Neural cell (in vitro differentiated cells): Measurements from ENCODE around the gene PRKCQ. TPM values are rescaled to one million over a fixed set of nuclear protein-coding genes. Genes with fewer than 3 reads are reported as not detected.

Experiments
- H2AFZ ChIP-seq: fragments of 200-600, 300-800 bp; sonication (generic), shearing (Covaris generic); 2 replicates; pipeline ENCODE4 v1.6.0; 2014; ENCODE audit warnings: low read depth, mild to moderate bottlenecking, antibody characterized with exemption, low read length, moderate library complexity
- H3F3A ChIP-seq: fragments of 200-600 bp; shearing (Covaris generic); 2 replicates; pipeline ENCODE4 v1.6.1; 2016; ENCODE audit warnings: mild to moderate bottlenecking, moderate library complexity, mixed read lengths, antibody characterized with exemption, low read length; ENCODE audit not compliant: insufficient read depth, poor library complexity, severe bottlenecking
- H3K27ac ChIP-seq: fragments of 200-600, 300-800 bp; sonication (generic), shearing (Covaris generic); 2 replicates; pipeline ENCODE4 v1.5.1; 2014; ENCODE audit warnings: mild to moderate bottlenecking, low read length, moderate library complexity
- H3K27me3 ChIP-seq: fragments of 300-800, 200-600 bp; sonication (generic), shearing (Covaris generic); 2 replicates; pipeline ENCODE4 v1.6.0; 2014; ENCODE audit warnings: mild to moderate bottlenecking, low read depth, low read length, moderate library complexity; ENCODE audit not compliant: insufficient read depth
- H3K36me3 ChIP-seq: fragments of 300-800, 200-600 bp; sonication (generic), shearing (Covaris generic); 2 replicates; pipeline ENCODE4 v1.5.1; 2014; ENCODE audit warnings: mild to moderate bottlenecking, antibody characterized with exemption, low read length, moderate library complexity; ENCODE audit not compliant: insufficient read depth
- H3K4me2 ChIP-seq: fragments of 300-800, 200-600 bp; sonication (generic), shearing (Covaris generic); 2 replicates; pipeline ENCODE4 v1.6.0; 2014; ENCODE audit warnings: mild to moderate bottlenecking, low read length
- H3K4me3 ChIP-seq: fragments of 300-800, 200-600 bp; sonication (generic), shearing (Covaris generic); 2 replicates; pipeline ENCODE4 v1.5.1; 2014; ENCODE audit warnings: mild to moderate bottlenecking, low read length, moderate library complexity
- H3K79me2 ChIP-seq: fragments of 200-600 bp; shearing (Covaris generic); replicated peaks from 2 replicates; pipeline ENCODE4 v1.6.0; 2014; ENCODE audit warnings: mild to moderate bottlenecking, low read length, moderate library complexity; ENCODE audit not compliant: insufficient read depth
- H3K9ac ChIP-seq: fragments of 300-800, 200-600 bp; sonication (generic), shearing (Covaris generic); 2 replicates; pipeline ENCODE4 v1.6.1; 2016; ENCODE audit warnings: mild to moderate bottlenecking, low read length, mixed read lengths
- H3K9me2 ChIP-seq: fragments of 200-600 bp; shearing (Covaris generic); 2 replicates; pipeline ENCODE4 v1.6.1; 2016; ENCODE audit warnings: mild to moderate bottlenecking, low read length, mixed read lengths; ENCODE audit not compliant: insufficient read depth
- H3K9me3 ChIP-seq: fragments of 200-600, 300-800 bp; sonication (generic), shearing (Covaris generic); 2 replicates; pipeline ENCODE4 v1.6.1; 2016; ENCODE audit warnings: mild to moderate bottlenecking, mixed run types, low read length, moderate library complexity, mixed read lengths
- H4K20me1 ChIP-seq: fragments of 200-600 bp; shearing (Covaris generic); 2 replicates; pipeline ENCODE4 v1.6.1; 2016; ENCODE audit warnings: mild to moderate bottlenecking, mixed run types; ENCODE audit not compliant: insufficient read depth
- CTCF ChIP-seq: fragments of 450-650 bp; IDR thresholded peaks from 2 replicates; pipeline ENCODE4 v1.5.1; 2014; ENCODE audit warnings: antibody characterized with exemption, mild to moderate bottlenecking, moderate library complexity; ENCODE audit not compliant: poor library complexity, severe bottlenecking
- EP300 ChIP-seq: fragments of 450-650 bp; conservative IDR thresholded peaks from 2 replicates; pipeline ENCODE4 v1.6.1; 2014; ENCODE audit warnings: antibody characterized with exemption, mild to moderate bottlenecking, moderate library complexity; ENCODE audit not compliant: poor library complexity, severe bottlenecking
- EZH2 ChIP-seq: fragments of 200-600, 300-800 bp; shearing (Covaris generic), sonication (generic); IDR thresholded peaks from 2 replicates; pipeline ENCODE4 v1.6.1; 2014; ENCODE audit warnings: antibody characterized with exemption, low read length, borderline replicate concordance, mild to moderate bottlenecking; ENCODE audit not compliant: insufficient read depth, poor library complexity, severe bottlenecking
- MXI1 ChIP-seq: fragments of 450-650 bp; conservative IDR thresholded peaks from 2 replicates; pipeline ENCODE4 v1.6.1; 2014; ENCODE audit warnings: antibody characterized with exemption, mild to moderate bottlenecking; ENCODE audit not compliant: poor library complexity, severe bottlenecking
- POLR2AphosphoS5 ChIP-seq: IDR thresholded peaks from 2 replicates; pipeline ENCODE4 v1.6.1; 2012
- RAD21 ChIP-seq: fragments of 450-650 bp; conservative IDR thresholded peaks from 2 replicates; pipeline ENCODE4 v1.6.1; 2014; ENCODE audit warnings: antibody characterized with exemption, mild to moderate bottlenecking, moderate library complexity
- REST ChIP-seq: IDR thresholded peaks from 2 replicates; pipeline ENCODE4 v1.6.1; 2012; ENCODE audit warnings: borderline replicate concordance
- SMC3 ChIP-seq: fragments of 450-650 bp; conservative IDR thresholded peaks from 2 replicates; pipeline ENCODE4 v1.6.1; 2014; ENCODE audit warnings: antibody characterized with exemption, mild to moderate bottlenecking, moderate library complexity; ENCODE audit not compliant: poor library complexity
- TAF1 ChIP-seq: IDR thresholded peaks from 2 replicates; pipeline ENCODE4 v1.6.1; 2012; ENCODE audit warnings: low read depth
- polyA plus RNA-seq: library from polyadenylated mRNA; depleted of rRNA; stranded (reverse); fragments of >200 nt; gene quantifications from 2 replicates; pipeline ENCODE4 v1.2.3, GENCODE V29; 2014

The PRKCQ gene
- polyA plus RNA-seq, 1 donor from 2014 or later: 0.61 TPM

DNA sequence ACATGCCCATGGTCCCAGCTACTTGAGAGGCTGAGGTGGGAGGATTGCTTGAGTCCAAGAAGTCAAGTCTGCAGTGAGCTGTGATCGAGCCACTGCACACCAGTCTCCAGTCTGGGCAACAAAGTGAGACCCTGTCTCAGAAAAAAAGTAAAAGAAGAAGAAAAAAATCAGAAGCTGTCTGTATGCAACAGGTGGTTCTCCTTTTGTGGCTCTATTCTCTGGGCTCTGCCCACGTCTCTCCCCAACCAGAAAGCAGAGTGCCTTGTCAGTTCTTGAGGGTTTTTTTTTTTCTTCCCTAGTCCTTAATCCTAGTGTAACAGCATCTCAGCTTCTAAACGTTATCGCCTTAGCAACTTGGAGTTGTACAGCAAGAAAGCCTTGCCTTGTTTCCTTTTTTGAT, 89.5 kb downstream of the PRKCQ start:
- Histone ChIP-seq H3K9me2 (no peaks in the 10 kb centered on the region), H3K79me2 (no peaks in the 10 kb centered on the region), H3K36me3 (no peaks in the 10 kb centered on the region), H3K4me2 (no peak overlapping the region), H3K27me3 (no peaks in the 10 kb centered on the region), H2AFZ (no peak overlapping the region), H3K27ac (no peak overlapping the region), H3F3A (no peaks in the 10 kb centered on the region), H3K9ac (no peak overlapping the region), H3K4me3 (no peak overlapping the region), H4K20me1 (no peaks in the 10 kb centered on the region), H3K9me3 (no peaks in the 10 kb centered on the region)
- TF ChIP-seq CTCF: no peak
- TF ChIP-seq SMC3: no peak
- TF ChIP-seq MXI1: no peak
- TF ChIP-seq RAD21: no peak
- TF ChIP-seq REST: no peak
- TF ChIP-seq TAF1: no peak
- no peak for TF ChIP-seq EP300
- no peak for TF ChIP-seq POLR2AphosphoS5
- TF ChIP-seq EZH2: no peak

DNA sequence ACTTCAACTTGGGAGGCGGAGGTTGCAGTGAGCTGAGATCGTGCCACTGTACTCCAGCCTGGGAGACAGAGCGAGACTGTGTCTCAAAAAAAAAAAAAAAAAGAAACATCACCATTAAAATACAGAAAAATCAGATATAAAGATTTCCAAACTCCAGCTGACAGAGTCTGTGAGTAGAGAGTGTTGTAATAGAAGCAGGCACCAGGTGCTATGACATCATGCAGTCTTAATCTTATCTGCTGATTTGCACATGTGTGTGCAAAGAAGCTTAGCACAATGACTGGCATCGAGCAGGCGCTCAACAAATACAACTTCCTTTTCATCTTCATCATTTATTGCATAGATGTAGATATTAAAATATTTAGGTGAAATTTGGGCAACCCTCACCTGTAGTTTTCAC, 92.2 kb downstream of the PRKCQ start:
- Histone ChIP-seq H4K20me1 (no peaks in the 10 kb centered on the region), H3F3A (no peaks in the 10 kb centered on the region), H3K9me2 (no peaks in the 10 kb centered on the region), H3K36me3 (no peaks in the 10 kb centered on the region), H2AFZ (no peak overlapping the region), H3K27me3 (no peaks in the 10 kb centered on the region), H3K9me3 (no peaks in the 10 kb centered on the region), H3K9ac (no peak overlapping the region), H3K4me2 (no peak overlapping the region), H3K79me2 (no peaks in the 10 kb centered on the region), H3K4me3 (no peak overlapping the region), H3K27ac (no peak overlapping the region)
- no peak for TF ChIP-seq SMC3
- no peak for TF ChIP-seq MXI1
- TF ChIP-seq REST: no peak
- TF ChIP-seq POLR2AphosphoS5: no peak
- TF ChIP-seq EP300: no peak
- TF ChIP-seq TAF1: no peak
- TF ChIP-seq EZH2: no peak
- no peak for TF ChIP-seq CTCF
- no peak for TF ChIP-seq RAD21
